HG03571 (cell line): ENCODE measurements around the gene SHISA5.
"Not testable (repeated sequence)": the region's sequence is repeated elsewhere in the genome, so short reads cannot be mapped to it uniquely, and the experiment has no call there.

Experiments used
- ATAC-seq: cut with Tn5 transposase; IDR thresholded peaks from one replicate; pipeline ENCODE4 v1.9.1; 2021; ENCODE audit not compliant: unreplicated experiment

SHISA5 gene, protein sequence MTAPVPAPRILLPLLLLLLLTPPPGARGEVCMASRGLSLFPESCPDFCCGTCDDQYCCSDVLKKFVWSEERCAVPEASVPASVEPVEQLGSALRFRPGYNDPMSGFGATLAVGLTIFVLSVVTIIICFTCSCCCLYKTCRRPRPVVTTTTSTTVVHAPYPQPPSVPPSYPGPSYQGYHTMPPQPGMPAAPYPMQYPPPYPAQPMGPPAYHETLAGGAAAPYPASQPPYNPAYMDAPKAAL

DNA sequence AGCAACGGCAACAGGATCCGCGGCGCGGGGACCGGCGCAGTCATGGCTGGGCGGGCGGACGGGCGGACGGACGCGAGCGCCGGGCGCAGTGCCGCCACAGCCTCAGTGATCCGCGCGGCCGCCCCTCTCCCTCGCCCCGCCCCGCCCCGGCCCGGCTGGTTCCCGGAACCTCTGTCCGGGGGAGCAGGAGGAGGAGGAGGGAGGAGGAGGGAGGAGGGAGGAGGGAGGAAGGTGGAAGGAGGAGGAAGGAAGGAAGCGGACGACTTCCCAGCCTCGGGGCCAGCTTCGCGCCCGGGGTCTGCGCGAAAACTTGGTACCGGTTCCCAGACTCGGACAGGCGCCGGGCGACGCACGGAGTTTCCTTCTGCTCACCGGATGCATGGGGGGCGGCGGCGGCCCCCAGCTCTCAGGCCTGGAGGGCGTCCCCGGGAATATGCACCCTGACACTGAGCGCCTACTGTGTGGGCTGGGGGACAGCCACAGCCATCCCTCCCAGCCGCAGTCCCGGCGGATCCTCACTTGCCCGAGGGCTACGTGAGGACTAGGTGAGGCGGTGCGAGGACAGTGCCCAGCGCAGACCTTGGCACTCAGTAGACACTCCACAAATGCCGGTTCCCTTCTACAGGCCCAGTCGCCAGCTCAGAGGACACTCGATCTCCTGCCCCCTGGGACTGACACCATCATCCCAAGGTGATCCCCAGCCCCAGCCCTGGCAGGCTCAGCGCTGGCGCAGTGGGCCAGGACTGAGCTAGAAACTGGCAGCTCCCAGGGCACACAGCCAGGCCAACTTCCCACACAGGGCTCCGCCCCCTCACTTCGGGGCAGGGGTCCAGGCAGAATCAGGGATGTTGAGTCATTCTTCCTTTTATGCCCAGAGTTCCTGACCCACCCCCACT, at the start of gene SHISA5:
SHISA5 (minus strand) TSS at position 124 of the 896 bp plus-strand sequence; CDS start at position 44, 80 bp downstream.
- ATAC-seq, result no peak

- ATAC-seq, result no peak
Observed at GRCh38 chr3:48553361-48553760, 49.4 kb upstream of the SHISA5 start.

DNA sequence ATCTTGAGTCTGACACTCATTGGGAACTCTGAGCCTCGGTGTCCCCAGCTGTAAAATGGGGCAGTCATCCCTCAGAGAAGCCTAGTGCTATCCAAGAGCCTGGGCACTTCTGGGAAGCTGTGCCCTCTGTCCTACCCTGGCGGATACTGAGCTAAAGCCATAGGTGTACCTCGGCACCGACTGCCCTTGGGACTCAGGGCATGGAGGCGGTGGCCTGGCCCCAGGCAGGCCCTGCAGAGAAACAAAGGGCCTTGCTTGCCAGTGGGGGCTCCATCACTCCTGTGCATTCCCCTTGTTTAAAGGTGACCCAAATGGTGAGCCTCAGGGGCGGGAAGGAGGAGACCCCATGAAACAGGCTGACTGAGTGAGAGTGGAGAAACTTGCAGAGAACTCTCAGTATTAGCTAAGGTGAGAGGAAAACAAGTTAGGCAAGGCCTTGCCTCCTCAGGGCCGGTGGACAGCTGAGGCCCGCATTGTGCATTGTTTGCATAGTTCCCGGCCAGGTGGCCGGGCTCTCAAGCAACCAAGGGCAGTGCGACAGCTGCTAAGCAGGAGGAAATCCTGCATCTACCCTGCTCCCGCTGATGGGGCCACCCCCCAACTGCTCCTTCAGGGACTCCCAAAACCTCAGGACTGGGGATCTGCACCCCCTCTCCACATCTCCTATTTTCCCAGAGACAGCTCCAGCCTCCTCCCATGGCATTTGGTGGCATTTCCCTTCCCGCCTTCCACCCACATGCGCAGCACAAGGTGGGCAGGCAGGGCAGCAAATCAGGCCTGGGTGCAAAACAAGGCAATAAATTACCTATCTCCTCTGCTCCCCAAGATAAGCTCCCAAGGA, 48.4 kb upstream of the SHISA5 start:
- ATAC-seq, result no peak

DNA sequence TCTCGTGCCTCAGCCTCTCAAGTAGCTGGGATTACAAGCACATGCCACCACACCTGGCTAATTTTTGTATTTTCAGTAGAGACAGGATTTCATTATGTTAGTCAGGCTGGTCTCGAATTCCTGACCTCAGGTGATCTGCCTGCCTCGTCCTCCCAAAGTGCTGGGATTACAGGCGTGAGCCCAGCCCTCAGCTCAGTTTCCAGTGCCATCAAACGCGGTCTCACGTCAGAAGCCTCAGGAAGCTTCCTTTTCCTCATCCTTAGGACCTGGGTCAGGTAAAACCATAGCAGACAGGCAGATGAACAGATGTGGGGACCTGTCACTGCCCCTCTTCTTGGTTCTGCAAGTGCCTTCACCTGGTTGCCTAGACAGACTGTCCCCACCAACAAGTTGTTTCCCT, 47.7 kb upstream of the SHISA5 start:
- not testable (repeated sequence) for ATAC-seq

DNA sequence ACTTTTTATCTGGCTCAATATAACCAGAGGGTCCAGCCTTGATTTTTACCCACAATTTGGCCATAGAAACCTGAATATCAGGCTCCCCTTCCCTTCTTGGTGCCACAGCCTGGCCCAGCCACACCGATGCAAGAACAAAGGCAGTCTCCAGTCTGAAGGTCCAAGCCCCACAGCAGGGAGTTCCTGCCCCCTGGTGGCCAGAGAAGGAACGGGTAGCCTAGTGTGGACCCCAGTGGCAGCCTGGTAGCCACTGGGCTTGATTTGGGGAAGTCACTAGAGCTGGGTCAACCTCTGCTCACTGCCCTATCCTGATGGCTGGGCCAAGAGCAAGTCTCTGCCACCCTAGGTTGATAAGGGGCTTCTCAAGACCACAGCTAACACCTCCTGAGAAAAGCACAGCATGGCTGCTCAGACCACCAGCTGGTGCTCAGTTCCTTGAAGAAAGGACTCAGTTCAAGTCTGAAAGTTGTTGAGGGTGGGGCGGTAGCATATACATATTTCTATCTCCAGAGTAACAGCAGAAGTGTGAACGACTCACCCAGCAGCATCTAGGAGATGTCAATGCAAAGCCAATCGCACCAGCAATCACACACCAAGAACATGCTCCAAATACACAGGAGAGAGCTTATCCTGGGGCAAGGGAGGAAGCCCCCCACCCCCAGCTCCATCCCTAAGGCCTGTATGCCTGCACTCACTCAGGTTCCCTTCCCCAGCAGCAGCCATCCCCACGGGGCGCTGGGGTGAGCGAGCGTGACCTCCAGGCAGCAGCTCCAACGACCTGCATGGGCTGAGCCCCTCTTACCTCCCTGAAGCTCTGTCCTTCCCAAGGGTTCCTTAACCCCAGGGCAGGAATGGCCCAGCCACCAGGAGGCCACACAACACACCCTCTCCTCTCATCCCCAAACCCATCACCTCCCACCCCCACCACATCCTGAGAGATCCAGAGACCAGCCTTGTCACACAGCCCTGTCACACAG, 45.0 kb upstream of the SHISA5 start:
- no peak for ATAC-seq

GRCh38 chr3:48548126-48548525, 44.2 kb upstream of the SHISA5 start:
- no peak for ATAC-seq

GRCh38 chr3:48546203-48546829, 42.3 kb upstream of the SHISA5 start:
- ATAC-seq, result no peak

DNA sequence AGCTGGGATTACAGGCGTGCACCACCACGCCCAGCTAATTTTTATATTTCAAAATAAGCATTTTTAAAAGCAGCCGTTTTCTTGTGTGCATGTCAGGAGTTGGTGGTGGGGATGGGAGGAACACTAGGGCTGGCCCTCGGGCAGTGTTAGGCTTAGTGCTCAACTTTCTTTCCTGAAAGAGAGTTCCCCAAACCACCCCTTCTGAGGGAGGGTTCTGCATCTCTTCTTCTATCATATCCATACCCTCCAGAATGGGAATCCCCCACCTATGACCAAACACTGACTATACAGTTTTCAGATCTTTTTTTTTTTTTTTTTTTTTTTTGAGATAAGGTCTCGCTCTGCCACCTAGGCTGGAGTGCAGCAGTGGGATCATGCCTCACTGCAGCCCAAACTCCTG, 40.2 kb upstream of the SHISA5 start:
- ATAC-seq, result no peak

DNA sequence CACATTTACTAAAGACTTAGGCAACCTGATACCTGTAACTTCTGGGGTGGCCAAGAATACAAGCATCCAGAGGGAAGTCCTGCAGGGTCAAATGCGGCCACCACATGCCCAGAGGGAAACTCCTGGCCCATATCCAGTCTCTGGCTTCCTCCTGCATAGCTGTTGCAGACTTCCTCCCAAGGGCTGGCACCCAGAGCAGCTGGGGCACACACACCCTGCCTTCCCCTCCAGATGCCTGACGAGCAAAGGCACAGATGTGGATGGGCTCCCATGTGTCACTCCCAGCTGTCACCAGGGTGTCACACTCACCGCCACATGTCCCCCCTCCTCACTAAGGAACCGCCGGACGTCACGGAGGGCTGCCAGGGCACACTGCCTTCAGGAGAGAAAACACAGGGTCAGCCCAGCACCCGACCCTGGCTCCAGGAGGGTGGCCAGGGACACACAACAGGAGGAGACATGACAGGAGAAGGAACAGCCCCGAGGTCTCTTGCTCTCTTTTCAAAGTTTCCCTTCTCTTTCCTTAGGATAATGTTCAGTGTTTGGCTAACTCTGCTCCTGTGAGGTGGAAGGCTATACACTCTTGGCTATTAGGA, 39.4 kb upstream of the SHISA5 start:
- no peak for ATAC-seq

GRCh38 chr3:48538451-48538850, 34.5 kb upstream of the SHISA5 start:
- ATAC-seq, result no peak

GRCh38 chr3:48536785-48537184, 32.8 kb upstream of the SHISA5 start:
- ATAC-seq, result no peak

GRCh38 chr3:48536116-48536515, 32.1 kb upstream of the SHISA5 start:
- no peak for ATAC-seq

GRCh38 chr3:48535578-48535977, 31.6 kb upstream of the SHISA5 start:
- no peak for ATAC-seq

DNA sequence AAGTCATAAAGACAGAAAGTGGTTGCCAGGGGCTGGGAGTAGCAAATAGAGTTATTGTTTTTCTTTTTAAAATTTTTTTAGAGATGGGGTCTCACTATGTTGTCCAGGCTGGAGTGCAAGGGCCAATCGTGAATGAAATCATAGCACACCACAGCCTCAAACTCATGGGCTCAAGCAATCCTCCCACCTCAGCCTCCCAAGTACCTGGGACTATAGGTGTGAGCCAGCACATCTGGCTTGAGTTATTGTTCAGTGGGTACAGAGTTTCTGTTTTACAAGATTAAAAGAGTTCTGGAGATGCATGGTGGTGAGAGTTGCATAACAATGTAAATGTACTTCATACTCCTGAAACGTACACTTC, 29.0 kb upstream of the SHISA5 start:
- ATAC-seq, result no peak

DNA sequence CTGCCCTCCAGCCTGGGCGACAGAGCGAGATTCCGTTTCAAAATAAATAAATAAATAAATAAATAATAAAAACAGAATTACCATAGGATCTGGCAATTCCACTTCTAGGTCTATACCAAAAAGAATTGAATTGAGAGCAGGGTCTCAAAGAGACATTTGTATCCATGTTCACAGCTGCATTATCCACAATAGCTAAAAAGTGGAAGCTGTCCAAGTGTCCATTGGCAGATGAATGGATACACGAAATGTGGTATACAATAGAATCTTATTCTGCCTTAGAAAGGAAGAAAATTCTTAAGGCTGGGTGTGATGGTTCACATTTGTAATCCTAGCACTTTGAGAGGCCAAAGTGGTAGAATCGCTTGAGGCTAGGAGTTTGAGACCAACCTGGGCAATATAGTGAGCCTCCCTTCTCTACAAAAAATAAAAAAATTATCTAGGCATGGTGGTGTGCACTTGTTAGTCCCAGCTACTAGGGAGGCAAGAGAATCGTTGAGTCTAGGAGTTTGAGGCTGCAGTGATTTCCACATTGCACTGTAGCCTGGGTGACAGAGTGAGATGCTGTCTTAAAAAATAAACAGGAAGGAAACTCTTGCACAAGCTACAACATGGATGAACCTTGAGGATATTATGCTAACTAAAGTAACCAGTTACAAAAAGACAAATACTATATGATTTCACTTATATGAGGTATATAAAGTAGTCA, 28.4 kb upstream of the SHISA5 start:
- ATAC-seq, result no peak

DNA sequence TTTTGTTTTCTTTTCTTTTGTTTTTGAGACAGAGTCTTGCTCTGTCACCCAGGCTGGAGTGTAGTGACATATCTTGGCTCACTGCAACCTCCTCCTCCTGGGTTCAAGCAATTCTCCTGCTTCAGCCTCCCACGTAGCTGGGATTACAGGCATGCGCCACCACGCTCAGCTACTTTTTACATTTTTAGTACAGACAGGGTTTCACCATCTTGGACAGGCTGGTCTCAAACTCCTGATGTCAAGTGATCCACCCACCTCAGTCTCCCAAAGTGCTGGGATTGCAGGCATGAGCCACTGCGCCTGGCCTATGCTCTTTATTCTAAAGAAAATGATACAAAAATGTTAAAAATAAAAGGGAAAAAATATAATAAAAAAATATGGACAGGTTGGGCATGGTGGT, 26.7 kb upstream of the SHISA5 start:
- not testable (repeated sequence) for ATAC-seq

DNA sequence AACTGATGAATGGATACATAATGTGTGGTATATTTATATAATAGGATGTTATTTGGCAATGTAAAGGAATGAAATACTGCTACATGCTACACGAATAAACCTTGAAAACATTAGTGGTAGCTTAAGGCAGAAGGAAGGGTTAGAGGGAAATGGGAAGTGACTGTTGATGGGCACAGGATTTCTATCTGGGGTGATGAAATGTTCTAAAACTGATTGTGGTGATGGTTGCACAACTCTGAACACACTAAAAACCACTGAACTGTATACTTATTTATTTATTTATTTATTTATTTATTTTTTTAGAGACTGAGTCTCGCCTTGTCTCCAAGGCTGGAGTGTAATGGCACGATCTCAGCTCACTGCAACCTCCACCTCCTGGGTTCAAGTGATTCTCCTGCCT, 24.8 kb upstream of the SHISA5 start:
- no peak for ATAC-seq

- no peak for ATAC-seq
Observed at GRCh38 chr3:48528048-48528447, 24.1 kb upstream of the SHISA5 start.

DNA sequence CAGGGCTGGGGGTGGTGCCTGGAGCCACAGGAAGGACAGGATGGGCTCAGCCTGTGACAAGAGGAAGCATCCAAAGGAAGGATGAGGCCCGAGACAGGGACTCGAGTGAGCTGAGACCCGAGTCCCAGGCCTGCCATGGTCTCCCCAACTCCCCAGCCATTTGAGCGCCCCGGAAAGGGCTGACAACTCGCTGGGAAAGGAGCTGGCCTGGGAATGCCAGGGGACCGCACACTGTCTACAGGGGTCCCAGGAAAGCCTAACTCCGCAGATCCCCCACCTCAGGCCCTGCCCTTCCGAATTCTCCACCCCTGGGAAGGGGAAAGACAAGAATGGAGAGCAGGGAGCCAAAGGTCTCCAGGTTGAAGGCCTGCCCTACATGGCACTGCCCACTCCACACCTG, 21.0 kb upstream of the SHISA5 start:
- ATAC-seq, result no peak
